IMR-90 (cell line): ENCODE measurements around the gene S1PR5. TPM values are rescaled to one million over a fixed set of nuclear protein-coding genes. Genes with fewer than 3 reads are reported as not detected.

Experiments
- ATAC-seq: fragments of 200-7000 bp; cut with Tn5 transposase; 2 replicates; pipeline ENCODE4 v1.9.1; 2020; ENCODE audit warnings: low read depth, mild to moderate bottlenecking, moderate library complexity
- BruUV-seq: library from RNA; stranded (reverse); fragments of 400-500 nt; replicated peaks from 2 replicates; lab custom pipeline; 2021; lab: Mats Ljungman, UMichigan
- CTCF ChIA-PET: fragments of 300-600 bp; formaldehyde crosslinking; extraction: SDS; loops from one replicate; lab custom pipeline; 2021; ENCODE audit warnings: antibody characterized with exemption; lab: Yijun Ruan, JAX
- POLR2A ChIA-PET: fragments of 300-600 bp; sonication (Branson Sonifier 250); formaldehyde crosslinking; loops from one replicate; lab custom pipeline; 2022; ENCODE audit warnings: antibody characterized with exemption; ENCODE audit not compliant: unreplicated experiment; lab: Charles Lee
- DNase-seq: peaks from one replicate; pipeline ENCODE4 v3.0.0; 2013
- H2AFZ ChIP-seq: replicated peaks from 2 replicates; pipeline ENCODE3; 2013; ENCODE audit warnings: low read length, mild to moderate bottlenecking; ENCODE audit not compliant: poor library complexity
- H2AK5ac ChIP-seq: 2 replicates; pipeline ENCODE4 v1.6.1; 2013; ENCODE audit warnings: low read depth, low read length, inconsistent platforms
- H2AK9ac ChIP-seq: replicated peaks from 2 replicates; pipeline ENCODE3; 2013; ENCODE audit warnings: mild to moderate bottlenecking, low read depth, low read length, moderate library complexity; ENCODE audit not compliant: poor library complexity
- H2BK120ac ChIP-seq: 2 replicates; pipeline ENCODE4 v1.6.1; 2013; ENCODE audit warnings: low read depth, low read length, inconsistent platforms
- H2BK15ac ChIP-seq: 3 replicates; pipeline ENCODE4 v1.6.1; 2013; ENCODE audit warnings: low read depth, low read length, inconsistent platforms
- H2BK20ac ChIP-seq: 2 replicates; pipeline ENCODE4 v1.6.1; 2013; ENCODE audit warnings: low read depth, mild to moderate bottlenecking, inconsistent platforms, low read length, moderate library complexity
- H2BK5ac ChIP-seq: 2 replicates; pipeline ENCODE4 v1.6.1; 2013; ENCODE audit warnings: mild to moderate bottlenecking, low read depth, low read length, inconsistent platforms; ENCODE audit not compliant: poor library complexity, severe bottlenecking
- H3K14ac ChIP-seq: replicated peaks from 2 replicates; pipeline ENCODE4 v1.6.1; 2013; ENCODE audit warnings: low read depth, low read length, inconsistent platforms
- H3K18ac ChIP-seq: 2 replicates; pipeline ENCODE4 v1.6.1; 2013; ENCODE audit warnings: low read depth, low read length, control low read depth
- H3K23ac ChIP-seq: 2 replicates; pipeline ENCODE4 v1.6.1; 2013; ENCODE audit warnings: low read depth, low read length, inconsistent platforms
- H3K27ac ChIP-seq: 2 replicates; pipeline ENCODE4 v1.5.1; 2013; ENCODE audit warnings: mild to moderate bottlenecking, control low read depth, low read length; ENCODE audit not compliant: insufficient read depth
- H3K27me3 ChIP-seq: 2 replicates; pipeline ENCODE4 v1.6.1; 2013; ENCODE audit warnings: low read length; ENCODE audit not compliant: control insufficient read depth, insufficient read depth
- H3K36me3 ChIP-seq: 2 replicates; pipeline ENCODE4 v1.6.1; 2013; ENCODE audit warnings: low read length, mixed read lengths; ENCODE audit not compliant: control insufficient read depth, insufficient read depth
- H3K4ac ChIP-seq: 2 replicates; pipeline ENCODE4 v1.6.1; 2013; ENCODE audit warnings: low read depth, low read length, inconsistent platforms
- H3K4me1 ChIP-seq: 2 replicates; pipeline ENCODE4 v1.6.1; 2013; ENCODE audit warnings: low read length, mixed read lengths; ENCODE audit not compliant: control insufficient read depth, insufficient read depth
- H3K4me2 ChIP-seq: 2 replicates; pipeline ENCODE4 v1.6.1; 2013; ENCODE audit warnings: low read depth, mild to moderate bottlenecking, control low read depth, low read length, moderate library complexity
- H3K4me3 ChIP-seq: 2 replicates; pipeline ENCODE4 v1.5.1; 2013; ENCODE audit warnings: low read depth, mild to moderate bottlenecking, control low read depth, low read length, moderate library complexity; ENCODE audit not compliant: insufficient read depth
- H3K56ac ChIP-seq: 2 replicates; pipeline ENCODE4 v1.6.1; 2013; ENCODE audit warnings: low read length, inconsistent platforms; ENCODE audit not compliant: insufficient read depth; ENCODE audit errors: extremely low read depth
- H3K79me1 ChIP-seq, 2 experiments: 2 replicates each; pipeline ENCODE4 v1.6.1; 2013; ENCODE audit warnings: low read length in 2 of 2, inconsistent platforms in 1 of 2, low read depth in 1 of 2
- H3K9ac ChIP-seq: 2 replicates; pipeline ENCODE4 v1.6.1; 2013; ENCODE audit warnings: low read depth, low read length, control low read depth
- H3K9me1 ChIP-seq: 2 replicates; pipeline ENCODE4 v1.6.1; 2013; ENCODE audit warnings: low read length, inconsistent platforms; ENCODE audit not compliant: insufficient read depth
- H3K9me3 ChIP-seq: 2 replicates; pipeline ENCODE4 v1.6.1; 2013; ENCODE audit warnings: low read length; ENCODE audit not compliant: control insufficient read depth, insufficient read depth
- H4K20me1 ChIP-seq: 2 replicates; pipeline ENCODE4 v1.6.1; 2013; ENCODE audit warnings: low read length, inconsistent platforms; ENCODE audit not compliant: insufficient read depth
- H4K5ac ChIP-seq: 2 replicates; pipeline ENCODE4 v1.6.1; 2013; ENCODE audit warnings: mild to moderate bottlenecking, low read depth, low read length, control low read depth
- H4K8ac ChIP-seq, 2 experiments: 2 replicates each; pipeline ENCODE4 v1.6.1; 2013; ENCODE audit warnings: low read depth in 2 of 2, low read length in 2 of 2, control low read depth in 1 of 2, inconsistent platforms in 1 of 2
- H4K91ac ChIP-seq: 2 replicates; pipeline ENCODE4 v1.6.1; 2013; ENCODE audit warnings: low read depth, low read length, inconsistent platforms; ENCODE audit not compliant: insufficient read depth
- BHLHE40 ChIP-seq: fragments of 150-350 bp; IDR thresholded peaks from 2 replicates; pipeline ENCODE4 v1.6.1; 2016; ENCODE audit warnings: mild to moderate bottlenecking, low read depth, low read length
- CEBPB ChIP-seq: IDR thresholded peaks from 2 replicates; pipeline ENCODE4 v1.6.1; 2012; ENCODE audit warnings: low read depth, low read length, improper control_type of control experiment
- CHD1 ChIP-seq: IDR thresholded peaks from 2 replicates; pipeline ENCODE4 v1.6.1; 2012; ENCODE audit warnings: low read depth, low read length, improper control_type of control experiment
- CTCF ChIP-seq: conservative IDR thresholded peaks from 2 replicates; pipeline ENCODE4 v1.5.1; 2012; ENCODE audit warnings: mild to moderate bottlenecking, low read depth, low read length, improper control_type of control experiment
- FOS ChIP-seq: fragments of 150-350 bp; IDR thresholded peaks from 2 replicates; pipeline ENCODE4 v1.6.1; 2016; ENCODE audit warnings: low read depth, low read length
- MAFK ChIP-seq: IDR thresholded peaks from 2 replicates; pipeline ENCODE4 v1.6.1; 2012; ENCODE audit warnings: low read depth, low read length, improper control_type of control experiment
- MAZ ChIP-seq: IDR thresholded peaks from 2 replicates; pipeline ENCODE4 v1.6.1; 2012; ENCODE audit warnings: low read depth, mild to moderate bottlenecking, low read length, improper control_type of control experiment, moderate library complexity, borderline replicate concordance
- MXI1 ChIP-seq: IDR thresholded peaks from 2 replicates; pipeline ENCODE4 v1.6.1; 2012; ENCODE audit warnings: low read depth, mild to moderate bottlenecking, low read length, moderate library complexity, borderline replicate concordance
- NFE2L2 ChIP-seq: fragments of 150-350 bp; IDR thresholded peaks from 2 replicates; pipeline ENCODE4 v1.6.1; 2016; ENCODE audit warnings: low read depth, mild to moderate bottlenecking, low read length
- POLR2A ChIP-seq: IDR thresholded peaks from 2 replicates; pipeline ENCODE4 v1.6.1; 2012; ENCODE audit warnings: mild to moderate bottlenecking, low read depth, low read length
- RAD21 ChIP-seq: IDR thresholded peaks from 2 replicates; pipeline ENCODE4 v1.6.1; 2012; ENCODE audit warnings: low read length, improper control_type of control experiment
- RCOR1 ChIP-seq: IDR thresholded peaks from 2 replicates; pipeline ENCODE4 v1.6.1; 2012; ENCODE audit warnings: mild to moderate bottlenecking, low read length, improper control_type of control experiment; ENCODE audit not compliant: insufficient replicate concordance
- RFX5 ChIP-seq: IDR thresholded peaks from 2 replicates; pipeline ENCODE4 v1.8.0; 2012; ENCODE audit warnings: low read depth, mild to moderate bottlenecking, low read length, moderate library complexity
- SMC3 ChIP-seq: fragments of 150-350 bp; IDR thresholded peaks from 2 replicates; pipeline ENCODE4 v1.6.1; 2016; ENCODE audit warnings: low read depth, mild to moderate bottlenecking, antibody characterized with exemption, low read length, moderate library complexity
- USF2 ChIP-seq: fragments of 150-350 bp; IDR thresholded peaks from 2 replicates; pipeline ENCODE4 v1.6.1; 2017; ENCODE audit warnings: mild to moderate bottlenecking, antibody characterized with exemption, low read length, low read depth
- WGBS, 2 experiments: methylation state at CpG; one replicate each; pipeline versions ENCODE4 v1.1.5 to v1.1.7; 2013; ENCODE audit warnings: missing lambda C conversion rate in 2 of 2; ENCODE audit not compliant: insufficient read length in 1 of 2; ENCODE audit errors: extremely low coverage in 2 of 2; 5-methylcytosine and 5-hydroxymethylcytosine counted together
- dilution Hi-C: fragments of 300-500 bp; cut with HindIII; formaldehyde crosslinking; loops from one replicate; pipeline ENCODE4 v1.14.3; 2018; ENCODE audit warnings: low sequenced_read_pairs; ENCODE audit not compliant: unreplicated experiment
- in situ Hi-C: fragments of 300-500 bp; cut with MboI; formaldehyde crosslinking; loops from 3 replicates; pipeline ENCODE4 v1.14.3; 2019; ENCODE audit warnings: low sequenced_read_pairs, inconsistent platforms, mixed read lengths
- intact Hi-C: fragments of 100-400 bp; cut with micrococcal nuclease; formaldehyde crosslinking; loops from 2 replicates; pipeline ENCODE4 v1.10.0; 2022
- polyA plus RNA-seq, 3 experiments: library from polyadenylated mRNA; depleted of rRNA; stranded (reverse); fragments of >200 nt; gene quantifications; 2 replicates each; pipeline ENCODE4 v1.2.3, GENCODE V29; 2012; ENCODE audit warnings: low replicate concordance in 1 of 3
- total RNA-seq: library from RNA; depleted of rRNA; stranded (reverse); fragments of >200 nt; gene quantifications from 2 replicates; pipeline ENCODE4 v1.2.3, GENCODE V29; 2012
- TF ChIP-seq, protein P1 (sequence below): fragments of 150-350 bp; IDR thresholded peaks from 2 replicates; pipeline ENCODE4 v1.6.1; 2016; ENCODE audit warnings: low read depth, mild to moderate bottlenecking, low read length, moderate library complexity, borderline replicate concordance

The S1PR5 gene
- total and polyA plus RNA-seq, 2 of the 4 experiments (the other 2 are of a cell fraction) = 0.36 to 0.55 TPM

- ChIA-PET CTCF (no interaction called here), POLR2A (no interaction called here)
- H3K36me3 ChIP-seq = no peaks in the 10 kb centered on the region
- no peak overlapping the region for H2AK5ac ChIP-seq
- ATAC-seq = no peak
- dilution Hi-C loops = no loop called here
- no peak overlapping the region for H3K4ac ChIP-seq
- no peak overlapping the region for H3K4me3 ChIP-seq
- TF ChIP-seq RFX5 (no peak), RAD21 (no peak), FOS (no peak), CEBPB (no peak), CTCF (no peak), RCOR1 (no peak), SMC3 (no peak), MXI1 (no peak), NFE2L2 (no peak), CHD1 (no peak), MAZ (no peak), USF2 (no peak), POLR2A (no peak), BHLHE40 (no peak), MAFK (no peak)
- TF ChIP-seq, protein P1, sequence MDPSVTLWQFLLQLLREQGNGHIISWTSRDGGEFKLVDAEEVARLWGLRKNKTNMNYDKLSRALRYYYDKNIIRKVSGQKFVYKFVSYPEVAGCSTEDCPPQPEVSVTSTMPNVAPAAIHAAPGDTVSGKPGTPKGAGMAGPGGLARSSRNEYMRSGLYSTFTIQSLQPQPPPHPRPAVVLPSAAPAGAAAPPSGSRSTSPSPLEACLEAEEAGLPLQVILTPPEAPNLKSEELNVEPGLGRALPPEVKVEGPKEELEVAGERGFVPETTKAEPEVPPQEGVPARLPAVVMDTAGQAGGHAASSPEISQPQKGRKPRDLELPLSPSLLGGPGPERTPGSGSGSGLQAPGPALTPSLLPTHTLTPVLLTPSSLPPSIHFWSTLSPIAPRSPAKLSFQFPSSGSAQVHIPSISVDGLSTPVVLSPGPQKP = no peak
- H3K4me1 ChIP-seq = peaks cover 4% of the 10 kb centered on the region; the same call in 1 of the 2 replicates
- no peak overlapping the region for H4K8ac ChIP-seq
- no peak overlapping the region for H2BK5ac ChIP-seq
- H2BK120ac ChIP-seq = no peak overlapping the region
- no peak overlapping the region for H3K14ac ChIP-seq
- H3K9me1 ChIP-seq = no peaks in the 10 kb centered on the region
- H3K56ac ChIP-seq = no peak overlapping the region
- H2AFZ ChIP-seq = peak overlapping the region; percentile 5
- no peak overlapping the region for H3K9ac ChIP-seq
- H3K4me2 ChIP-seq = no peak overlapping the region
- H3K79me1 ChIP-seq = no peaks in the 10 kb centered on the region
- intact Hi-C loops = no loop called here
- no peak for DNase-seq
- H3K27me3 ChIP-seq = peaks cover 35% of the 10 kb centered on the region
- no peak overlapping the region for H4K5ac ChIP-seq
- no peaks in the 10 kb centered on the region for H3K9me3 ChIP-seq
- in situ Hi-C loops = no loop called here
- no TSS peak for BruUV-seq
- no peak overlapping the region for H4K91ac ChIP-seq
- H2BK20ac ChIP-seq = no peak overlapping the region
- no peak overlapping the region for H3K23ac ChIP-seq
- no peak overlapping the region for H2AK9ac ChIP-seq
- H2BK15ac ChIP-seq = no peak overlapping the region
- H4K20me1 ChIP-seq = no peaks in the 10 kb centered on the region
- no peak overlapping the region for H3K27ac ChIP-seq
- H3K18ac ChIP-seq = no peak overlapping the region
- 66% methylated on average over 8 of the region's 13 CpGs; no CpG with 5 or more reads in 1 of the 2 experiments for WGBS, 2 experiments
Measured at GRCh38 chr19:10521461-10522171, 4.4 kb upstream of the S1PR5 start.
